CD14-positive monocyte (primary cell): ENCODE measurements around the gene CCDC89. TPM values are rescaled to one million over a fixed set of nuclear protein-coding genes. Genes with fewer than 3 reads are reported as not detected.

ENCODE experiments used
- DNase-seq, 3 donors: peaks; one replicate each; pipeline ENCODE4 v3.0.0-alpha.2; 2011 to 2022
- H2AFZ ChIP-seq: 2 replicates; pipeline ENCODE4 v1.6.0; 2012; ENCODE audit warnings: mild to moderate bottlenecking, low read depth, low read length, inconsistent platforms; ENCODE audit not compliant: insufficient read depth, poor library complexity, severe bottlenecking
- H3K27ac ChIP-seq, 2 donors: 1 replicate in 1 of 2; 2 replicates in 1 of 2; pipeline ENCODE4 v1.5.1; 2012 to 2013; ENCODE audit warnings: low read length in 2 of 2, control low read depth in 1 of 2, inconsistent platforms in 1 of 2, low read depth in 1 of 2, mild to moderate bottlenecking in 1 of 2
- H3K27me3 ChIP-seq, 2 donors: one replicate each; pipeline versions ENCODE4 v1.6.0 to v1.6.1; 2011 to 2013; ENCODE audit warnings: low read length in 2 of 2; ENCODE audit not compliant: control insufficient read depth in 2 of 2, insufficient read depth in 2 of 2
- H3K36me3 ChIP-seq, 2 donors: replicated peaks in 1 of 2; 1 replicate in 1 of 2; 2 replicates in 1 of 2; pipeline versions ENCODE4 v1.5.1 to v1.6.1; 2012 to 2013; ENCODE audit warnings: low read length in 2 of 2, control low read depth in 1 of 2, inconsistent platforms in 1 of 2, mild to moderate bottlenecking in 1 of 2; ENCODE audit not compliant: insufficient read depth in 2 of 2, control insufficient read depth in 1 of 2
- H3K4me1 ChIP-seq, 2 donors: 1 replicate in 1 of 2; 2 replicates in 1 of 2; pipeline versions ENCODE4 v1.5.1 to v1.6.1; 2012 to 2013; ENCODE audit warnings: low read length in 2 of 2, control low read depth in 1 of 2, inconsistent platforms in 1 of 2, mild to moderate bottlenecking in 1 of 2, moderate library complexity in 1 of 2; ENCODE audit not compliant: insufficient read depth in 2 of 2, control insufficient read depth in 1 of 2
- H3K4me2 ChIP-seq: replicated peaks from 2 replicates; pipeline ENCODE3; 2012; ENCODE audit warnings: low read length, moderate library complexity, mild to moderate bottlenecking; ENCODE audit not compliant: poor library complexity, severe bottlenecking; ENCODE audit errors: extremely low read depth
- H3K4me3 ChIP-seq, 3 experiments: fragments of 200-600 bp in 1 of 3; sonication (generic) in 1 of 3; replicated peaks in 1 of 3; 1 replicate in 2 of 3; 2 replicates in 1 of 3; pipeline ENCODE4 v1.5.1; 2011 to 2013; ENCODE audit warnings: low read length in 3 of 3, mild to moderate bottlenecking in 3 of 3, control low read depth in 2 of 3, low read depth in 2 of 3, inconsistent platforms in 1 of 3, moderate library complexity in 1 of 3
- H3K79me2 ChIP-seq: 2 replicates; pipeline ENCODE4 v1.6.0; 2012; ENCODE audit warnings: mild to moderate bottlenecking, control low read depth, inconsistent platforms, low read length, moderate library complexity; ENCODE audit not compliant: insufficient read depth
- H3K9ac ChIP-seq: 2 replicates; pipeline ENCODE4 v1.6.0; 2017; ENCODE audit warnings: low read length, mild to moderate bottlenecking; ENCODE audit not compliant: insufficient read depth, poor library complexity, severe bottlenecking
- H3K9me3 ChIP-seq, 2 donors: replicated peaks in 1 of 2; 1 replicate in 1 of 2; 2 replicates in 1 of 2; pipeline versions ENCODE4 v1.5.1 to v1.6.1; 2012 to 2013; ENCODE audit warnings: low read length in 2 of 2, control low read depth in 1 of 2; ENCODE audit not compliant: control insufficient read depth in 1 of 2, insufficient read depth in 1 of 2
- H4K20me1 ChIP-seq: 2 replicates; pipeline ENCODE4 v1.6.0; 2012; ENCODE audit warnings: mild to moderate bottlenecking, low read length, control low read depth, moderate library complexity; ENCODE audit not compliant: insufficient read depth
- H3K27ac Mint-ChIP-seq, 7 donors: one replicate each; pipeline ENCODE4 v1.8.0; 2020; ENCODE audit warnings: mild to moderate bottlenecking in 7 of 7, mixed read lengths in 7 of 7, moderate library complexity in 6 of 7, inconsistent platforms in 2 of 7
- H3K27me3 Mint-ChIP-seq, 3 donors: one replicate each; pipeline ENCODE4 v1.8.0; 2021 to 2022; ENCODE audit warnings: low read depth in 3 of 3, mild to moderate bottlenecking in 3 of 3, mixed read lengths in 3 of 3, moderate library complexity in 3 of 3, inconsistent platforms in 1 of 3
- H3K36me3 Mint-ChIP-seq, 2 donors: one replicate each; pipeline ENCODE4 v1.8.0; 2020; ENCODE audit warnings: mixed read lengths in 2 of 2, inconsistent platforms in 1 of 2, mild to moderate bottlenecking in 1 of 2
- H3K4me1 Mint-ChIP-seq: one replicate; pipeline ENCODE4 v1.8.0; 2020; ENCODE audit warnings: mild to moderate bottlenecking, mixed read lengths
- H3K4me3 Mint-ChIP-seq, 2 donors: one replicate each; pipeline ENCODE4 v1.8.0; 2020; ENCODE audit warnings: mild to moderate bottlenecking in 2 of 2, mixed read lengths in 2 of 2, moderate library complexity in 1 of 2
- H3K9me3 Mint-ChIP-seq, 7 donors: one replicate each; pipeline ENCODE4 v1.8.0; 2020 to 2022; ENCODE audit warnings: mixed read lengths in 7 of 7, mild to moderate bottlenecking in 6 of 7, moderate library complexity in 6 of 7, inconsistent platforms in 2 of 7
- WGBS: methylation state at CpG from one replicate; pipeline ENCODE4 v1.1.5; 2013; ENCODE audit warnings: missing lambda C conversion rate; ENCODE audit not compliant: insufficient coverage; 5-methylcytosine and 5-hydroxymethylcytosine counted together
- intact Hi-C, 2 donors: fragments of 100-400 bp; cut with micrococcal nuclease; formaldehyde crosslinking; loops; one replicate each; pipeline versions ENCODE4 v1.15.0 to v1.15.1; 2023
- polyA plus RNA-seq, 3 donors: library from polyadenylated mRNA; depleted of rRNA in 1 of 3; unstranded in 2 of 3; stranded (reverse) in 1 of 3; fragments of 300-500 nt in 2 of 3; fragments of >200 nt in 1 of 3; fragmentation: Illumina TruSeq in 2 of 3; gene quantifications; 1 replicate in 2 of 3; 2 replicates in 1 of 3; pipeline ENCODE4 v1.2.3, GENCODE V29; 2012 to 2021
- TF ChIP-seq, protein P1 (sequence below): fragments of 200-600 bp; IDR thresholded peaks from one replicate; pipeline ENCODE4 v1.8.0; 2022; ENCODE audit warnings: antibody characterized with exemption, mild to moderate bottlenecking

The CCDC89 gene
- polyA plus RNA-seq, 3 donors, result not detected

GRCh38 chr11:85695546-85695945 is 9.6 kb upstream of the CCDC89 start:
- Histone ChIP-seq H3K79me2 (no peaks in the 10 kb centered on the region), H3K27ac (no peak overlapping the region), H4K20me1 (no peaks in the 10 kb centered on the region), H3K36me3 (no peaks in the 10 kb centered on the region), H3K4me2 (no peak overlapping the region), H3K27me3 (no peaks in the 10 kb centered on the region), H3K4me3 (no peak overlapping the region), H3K9me3 (no peaks in the 10 kb centered on the region), H3K9ac (no peak overlapping the region), H3K4me1 (peaks cover 9 to 13% of the 10 kb centered on the region in 2 donors), H2AFZ (no peak overlapping the region)
- H3K9me3 Mint-ChIP-seq, result no peaks in the 10 kb centered on the region
- peaks cover 16% of the 10 kb centered on the region for H3K4me1 Mint-ChIP-seq
- no peak overlapping the region for H3K27ac Mint-ChIP-seq
- H3K27me3 Mint-ChIP-seq, result peaks cover 0 to 1% (median 1%) of the 10 kb centered on the region in 3 donors
- H3K4me3 Mint-ChIP-seq, result no peak overlapping the region
- intact Hi-C loops, result no loop called here
- no peaks in the 10 kb centered on the region for H3K36me3 Mint-ChIP-seq
- DNase-seq, result no peak
- TF ChIP-seq, protein P1, sequence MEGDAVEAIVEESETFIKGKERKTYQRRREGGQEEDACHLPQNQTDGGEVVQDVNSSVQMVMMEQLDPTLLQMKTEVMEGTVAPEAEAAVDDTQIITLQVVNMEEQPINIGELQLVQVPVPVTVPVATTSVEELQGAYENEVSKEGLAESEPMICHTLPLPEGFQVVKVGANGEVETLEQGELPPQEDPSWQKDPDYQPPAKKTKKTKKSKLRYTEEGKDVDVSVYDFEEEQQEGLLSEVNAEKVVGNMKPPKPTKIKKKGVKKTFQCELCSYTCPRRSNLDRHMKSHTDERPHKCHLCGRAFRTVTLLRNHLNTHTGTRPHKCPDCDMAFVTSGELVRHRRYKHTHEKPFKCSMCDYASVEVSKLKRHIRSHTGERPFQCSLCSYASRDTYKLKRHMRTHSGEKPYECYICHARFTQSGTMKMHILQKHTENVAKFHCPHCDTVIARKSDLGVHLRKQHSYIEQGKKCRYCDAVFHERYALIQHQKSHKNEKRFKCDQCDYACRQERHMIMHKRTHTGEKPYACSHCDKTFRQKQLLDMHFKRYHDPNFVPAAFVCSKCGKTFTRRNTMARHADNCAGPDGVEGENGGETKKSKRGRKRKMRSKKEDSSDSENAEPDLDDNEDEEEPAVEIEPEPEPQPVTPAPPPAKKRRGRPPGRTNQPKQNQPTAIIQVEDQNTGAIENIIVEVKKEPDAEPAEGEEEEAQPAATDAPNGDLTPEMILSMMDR, result no peak

GRCh38 chr11:85694385-85694980 is 8.5 kb upstream of the CCDC89 start:
- no peak for DNase-seq

More at GRCh38 chr11:85694385-85694980, 8.5 kb upstream of the CCDC89 start:
- Histone ChIP-seq H2AFZ (no peak overlapping the region), H4K20me1 (no peaks in the 10 kb centered on the region), H3K4me1 (peaks cover 2 to 3% of the 10 kb centered on the region in 2 donors), H3K9ac (no peak overlapping the region), H3K27ac (no peak overlapping the region), H3K4me2 (no peak overlapping the region), H3K9me3 (no peaks in the 10 kb centered on the region), H3K36me3 (no peaks in the 10 kb centered on the region), H3K4me3 (no peak overlapping the region), H3K27me3 (no peaks in the 10 kb centered on the region), H3K79me2 (no peaks in the 10 kb centered on the region)
- Mint-ChIP-seq H3K4me3 (no peak overlapping the region), H3K36me3 (no peaks in the 10 kb centered on the region), H3K9me3 (no peaks in the 10 kb centered on the region), H3K4me1 (peaks cover 6% of the 10 kb centered on the region), H3K27me3 (peaks cover 0 to 1% (median 1%) of the 10 kb centered on the region in 3 donors), H3K27ac (no peak overlapping the region)
- no CpG with 5 or more reads among the region's 1 CpG for WGBS
- intact Hi-C loops, result no loop called here
- TF ChIP-seq, protein P1, result no peak
